Amniotic stem cell (primary cell): ENCODE measurements around the gene CBFA2T2.
"Not testable (repeated sequence)": the region's sequence is repeated elsewhere in the genome, so short reads cannot be mapped to it uniquely, and the experiment has no call there.

Experiments
- DNase-seq: peaks from one replicate; lab custom pipeline; 2025; lab: John Stamatoyannopoulos, UW

CBFA2T2 gene

DNA sequence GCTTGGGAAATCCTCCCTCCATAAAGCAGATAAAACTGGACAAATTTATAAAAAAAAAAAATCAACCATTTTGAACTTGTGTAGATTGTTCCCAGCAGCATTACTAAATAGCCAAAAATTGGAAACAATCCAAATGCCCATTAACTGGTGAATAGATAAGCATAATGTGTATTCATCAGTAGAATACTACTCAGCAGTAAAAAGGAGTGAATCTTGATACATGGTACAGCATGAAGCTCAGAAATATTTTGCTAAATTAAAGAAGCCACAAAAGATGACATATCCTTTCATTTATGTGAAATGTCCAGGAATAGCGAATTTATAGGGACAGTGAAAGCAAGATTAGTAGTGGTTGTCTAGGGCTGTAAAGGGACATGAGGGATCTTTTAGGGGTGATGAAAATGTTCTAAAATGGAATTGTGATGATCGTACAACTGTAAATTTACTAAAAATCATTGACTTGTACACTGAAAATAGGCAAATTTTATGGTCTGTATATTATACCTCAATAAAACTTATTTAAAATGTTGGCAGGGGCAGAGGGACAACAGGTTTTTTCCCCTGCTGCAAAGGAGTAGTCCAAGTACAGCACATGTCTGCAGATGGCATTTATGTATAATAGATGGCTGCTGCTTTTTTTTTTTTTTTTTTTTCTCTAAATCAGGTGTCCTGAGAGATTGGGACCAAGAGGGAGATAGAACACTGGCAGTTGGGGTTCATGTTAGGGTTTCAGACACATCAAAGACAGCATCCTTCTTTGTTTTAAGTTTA, 59.5 kb downstream of the CBFA2T2 start:
- DNase-seq: no peak

GRCh38 chr20:33551778-33552177, 61.9 kb downstream of the CBFA2T2 start:
- DNase-seq: no peak

DNA sequence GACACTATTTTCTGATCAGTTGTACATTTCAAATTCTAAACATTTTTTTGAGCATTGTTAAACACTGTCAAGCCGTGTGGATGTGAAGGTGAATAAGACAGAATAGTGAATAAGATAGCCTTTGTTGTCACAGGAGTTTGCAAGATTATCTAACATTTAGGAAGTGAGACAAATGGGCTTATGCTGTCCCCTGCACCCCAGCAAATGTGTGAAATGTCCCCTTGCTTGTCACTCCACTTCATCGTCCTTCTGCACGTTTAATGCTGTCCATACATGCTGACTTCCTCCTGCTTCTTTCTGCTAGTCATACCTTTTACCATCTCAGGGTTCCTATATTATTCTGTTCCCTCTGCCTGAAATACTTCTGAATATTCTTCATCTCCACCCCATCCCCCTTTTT, 62.6 kb downstream of the CBFA2T2 start:
- no peak for DNase-seq

DNA sequence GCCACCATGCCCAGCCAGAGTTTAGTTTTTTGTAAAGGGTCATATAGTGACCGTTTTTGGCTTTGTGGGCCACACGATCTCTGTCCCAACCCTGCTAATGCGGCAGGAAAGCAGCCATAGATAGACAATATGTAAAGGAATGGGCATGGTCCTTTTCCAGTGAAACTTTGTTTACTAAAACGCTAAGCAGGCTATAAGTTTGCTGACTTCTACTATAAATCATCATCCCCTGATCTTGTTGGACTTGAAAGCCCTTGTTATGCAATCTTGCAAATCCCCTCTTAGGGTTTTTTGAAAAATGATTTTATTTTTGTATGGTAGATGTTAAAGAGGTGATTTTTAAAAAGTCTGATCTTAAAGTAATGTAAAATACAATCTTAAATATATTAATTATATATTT, 63.6 kb downstream of the CBFA2T2 start:
- no peak for DNase-seq

- peak; percentile 83 for DNase-seq
These were observed 65.1 kb downstream of the CBFA2T2 start for GRCh38 chr20:33554914-33555420.

DNA sequence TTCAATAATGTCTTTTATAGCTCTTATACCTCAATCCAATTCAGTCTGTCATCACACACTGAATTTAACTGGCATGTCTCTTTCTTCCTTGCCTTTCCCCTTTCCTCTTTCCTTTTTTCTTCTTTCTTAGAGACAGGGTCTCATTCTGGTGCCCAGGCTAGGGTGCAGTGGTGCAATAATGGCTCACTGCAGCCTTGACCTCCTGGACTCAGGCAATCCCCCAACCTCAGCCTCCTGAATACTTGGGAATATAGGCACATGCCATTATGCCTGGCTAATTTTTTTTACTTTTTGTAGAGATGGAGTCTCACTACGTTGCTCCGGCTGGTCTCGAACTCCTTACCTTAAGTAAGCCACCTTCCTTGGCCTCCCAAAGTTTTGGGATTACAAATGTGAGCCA, 65.9 kb downstream of the CBFA2T2 start:
- no peak for DNase-seq

- no peak for DNase-seq
These were observed 66.3 kb downstream of the CBFA2T2 start for GRCh38 chr20:33556246-33556645.

- DNase-seq: no peak
These were observed 68.7 kb downstream of the CBFA2T2 start for GRCh38 chr20:33558348-33559144.

GRCh38 chr20:33559212-33559611, 69.3 kb downstream of the CBFA2T2 start:
- DNase-seq: no peak

DNA sequence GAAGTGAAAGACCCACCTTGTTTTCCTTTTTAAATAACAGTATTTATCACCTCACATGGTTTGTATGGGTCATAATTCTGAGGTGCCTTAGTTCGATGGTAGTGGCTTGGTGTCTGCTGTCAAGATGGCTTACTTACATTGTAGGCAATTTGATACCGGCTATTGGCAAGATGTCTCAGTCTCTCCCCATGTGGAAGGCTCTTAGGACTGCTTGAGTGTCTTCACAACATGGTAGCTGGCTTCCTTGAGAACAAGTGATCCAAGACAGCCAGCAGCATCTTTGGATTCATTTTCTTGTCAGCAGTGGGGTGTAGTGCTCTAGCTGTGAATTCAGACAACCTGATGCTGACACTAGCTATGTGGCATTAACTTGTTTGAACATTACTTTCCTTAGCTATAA, 70.1 kb downstream of the CBFA2T2 start:
- DNase-seq: no peak

- DNase-seq: not testable (repeated sequence)
These were observed 71.2 kb downstream of the CBFA2T2 start for GRCh38 chr20:33561053-33561452.

GRCh38 chr20:33561692-33562601, 72.1 kb downstream of the CBFA2T2 start:
- DNase-seq: no peak

- DNase-seq: no peak
These were observed 73.9 kb downstream of the CBFA2T2 start for GRCh38 chr20:33563788-33564187.

DNA sequence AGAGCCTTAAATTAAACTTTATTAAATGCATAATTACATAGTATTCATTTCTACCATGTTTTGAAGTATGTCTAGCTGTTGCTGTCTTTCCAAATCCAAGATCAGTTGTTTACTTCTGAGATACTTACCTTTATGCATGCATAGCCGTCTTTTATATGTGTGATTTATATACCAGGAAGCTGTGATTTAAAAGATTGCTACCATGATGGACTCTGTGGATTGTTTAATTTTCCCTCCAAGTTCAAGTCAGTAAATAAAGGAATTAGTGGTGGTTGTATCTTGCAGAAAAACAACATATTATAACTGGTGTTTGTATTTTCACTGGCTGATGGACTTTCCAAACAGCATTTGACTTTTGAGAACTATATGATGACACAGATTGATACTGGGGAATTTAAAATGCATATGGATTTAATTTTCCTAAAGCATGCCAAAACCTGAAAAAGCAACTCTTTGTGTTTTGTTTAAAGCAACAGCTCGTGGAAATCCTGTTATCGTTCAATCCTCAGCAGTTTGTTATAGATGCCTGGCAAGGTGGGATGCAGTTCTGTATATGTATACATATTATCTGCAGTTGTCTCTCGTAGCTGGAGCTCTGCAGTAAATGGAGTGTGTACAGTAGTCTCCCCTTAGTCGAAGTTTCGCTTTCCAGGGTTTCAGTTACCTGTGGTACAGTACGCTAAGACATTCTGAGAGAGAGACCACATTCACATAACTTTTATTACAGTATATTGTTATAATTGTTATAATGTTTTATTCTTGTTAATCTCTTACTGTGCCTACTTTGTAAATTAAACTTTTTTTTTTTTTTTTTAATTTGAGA, 77.1 kb downstream of the CBFA2T2 start:
- DNase-seq: no peak

GRCh38 chr20:33567949-33568348, 78.1 kb downstream of the CBFA2T2 start:
- no peak for DNase-seq

GRCh38 chr20:33568378-33568777, 78.5 kb downstream of the CBFA2T2 start:
- no peak for DNase-seq

DNA sequence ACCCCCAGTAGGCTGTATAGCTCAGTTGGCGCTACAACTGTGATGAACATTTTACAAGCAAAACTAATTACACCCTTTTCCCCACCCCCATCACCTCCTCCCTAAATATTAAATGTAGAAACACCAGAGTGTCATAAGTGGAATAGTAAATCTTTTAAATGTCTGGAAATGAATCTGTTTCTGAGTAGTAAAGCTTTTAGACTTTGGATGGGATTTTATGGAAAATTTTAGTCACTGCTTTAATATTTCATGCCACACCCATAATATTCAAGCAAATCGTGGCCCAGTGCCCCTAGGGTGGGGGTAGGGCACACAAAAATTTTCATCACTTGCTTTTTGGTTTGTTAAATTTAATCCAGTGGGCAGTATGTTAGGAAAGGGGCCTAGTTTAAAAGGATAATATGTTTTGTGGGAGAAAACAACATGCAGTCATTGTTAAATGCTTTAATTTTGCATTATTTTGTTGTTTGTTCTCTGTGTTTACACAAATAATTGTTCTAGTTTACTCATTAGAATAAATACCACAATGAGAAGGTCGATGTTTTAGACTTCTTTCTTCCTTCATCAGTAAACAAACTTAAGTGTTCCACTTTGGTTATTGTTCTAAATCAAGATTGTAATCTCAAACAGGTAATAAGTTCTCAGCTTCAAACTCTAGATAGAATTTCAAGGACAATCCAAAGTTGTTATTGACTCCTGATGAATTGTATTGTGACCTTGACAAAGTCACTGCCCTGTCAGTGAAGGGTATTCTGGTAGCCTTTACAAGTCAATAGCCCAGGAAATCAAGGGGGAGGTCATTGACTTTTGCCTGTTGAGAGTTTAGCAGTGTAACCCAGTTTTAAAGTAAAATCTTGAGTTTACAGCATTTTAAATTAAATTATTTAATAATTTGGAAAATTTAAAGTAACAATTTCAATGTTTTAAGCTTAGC, 79.2 kb downstream of the CBFA2T2 start:
- DNase-seq: no peak

DNA sequence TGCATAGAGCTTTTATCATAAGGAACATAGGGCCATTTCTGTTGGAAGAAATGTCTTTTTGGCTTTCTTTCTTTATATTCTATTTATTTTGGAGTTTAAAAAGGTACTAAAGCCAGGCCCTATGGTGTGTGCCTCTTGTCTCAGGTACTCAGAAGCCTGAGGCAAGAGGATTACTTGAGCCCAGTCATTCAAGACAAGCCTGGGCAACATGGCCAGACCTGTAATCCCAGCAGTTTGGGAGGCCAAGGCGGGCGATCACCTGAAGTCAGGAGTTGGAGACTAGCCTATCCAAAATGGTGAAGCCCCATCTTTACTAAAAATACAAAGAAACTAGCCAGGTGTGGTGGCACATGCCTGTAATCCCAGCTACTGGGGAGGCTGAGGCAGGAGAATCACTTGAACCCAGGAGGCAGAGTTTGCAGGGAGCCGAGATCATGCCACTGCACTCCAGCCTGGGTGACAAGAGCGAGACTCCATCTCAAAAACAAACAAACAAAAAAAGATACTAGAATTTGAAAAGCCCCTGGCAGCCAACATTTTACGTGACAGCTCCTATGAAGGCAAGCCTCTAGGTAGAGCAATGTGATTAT, 80.0 kb downstream of the CBFA2T2 start:
- DNase-seq: no peak

- DNase-seq: no peak
These were observed 80.8 kb downstream of the CBFA2T2 start for GRCh38 chr20:33570743-33571142.

DNA sequence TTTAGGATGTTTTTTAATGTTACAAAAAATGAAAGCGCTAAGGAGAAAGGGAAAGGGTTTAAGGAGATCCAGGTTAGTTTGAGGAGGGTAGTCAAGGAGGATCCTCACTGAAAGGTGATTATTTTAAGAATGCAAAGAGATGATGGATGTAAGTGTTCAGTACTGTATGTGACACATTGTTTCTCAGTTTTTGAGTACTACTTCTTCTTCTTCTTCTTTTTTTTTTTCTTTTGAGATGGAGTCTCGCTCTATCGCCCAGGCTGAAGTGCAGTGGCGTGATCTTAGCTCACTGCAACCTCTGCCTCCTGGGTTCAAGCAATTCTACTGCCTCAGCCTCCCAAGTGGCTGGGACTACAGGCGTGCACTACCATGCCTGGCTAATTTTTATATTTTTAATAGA, 83.4 kb downstream of the CBFA2T2 start:
- not testable (repeated sequence) for DNase-seq
